Umbilical cord (tissue), 2 donors: ENCODE results near the gene MMP11. TPM values are rescaled to one million over a fixed set of nuclear protein-coding genes. Genes with fewer than 3 reads are reported as not detected.

Experiments
- DNase-seq: peaks from one replicate; pipeline ENCODE4 v3.0.0-alpha.2; 2015; ENCODE audit warnings: low spot score
- total RNA-seq: library from RNA; depleted of rRNA; stranded (reverse); fragments of >200 nt; gene quantifications from one replicate; pipeline ENCODE4 v1.2.3, GENCODE V29; 2014; ENCODE audit warnings: low replicate concordance; ENCODE audit not compliant: insufficient read depth

The MMP11 gene
- total RNA-seq, 1 donor from 2014 or later = 13.7 TPM

GRCh38 chr22:23780146-23780748 is 7.6 kb downstream of the MMP11 start:
- no peak for DNase-seq

- DNase-seq = no peak
Measured at GRCh38 chr22:23781065-23781464, 8.4 kb downstream of the MMP11 start.

- DNase-seq = peak; percentile 93
Measured at GRCh38 chr22:23781511-23782183, 9.0 kb downstream of the MMP11 start.

GRCh38 chr22:23782252-23782651 is 9.6 kb downstream of the MMP11 start:
- DNase-seq = no peak

- no peak for DNase-seq
Measured at GRCh38 chr22:23782703-23783102, 10.1 kb downstream of the MMP11 start.

GRCh38 chr22:23783265-23784150 is 10.9 kb downstream of the MMP11 start:
- DNase-seq = no peak

GRCh38 chr22:23784215-23784732 is 11.6 kb downstream of the MMP11 start:
- DNase-seq = no peak

- no peak for DNase-seq
Measured at GRCh38 chr22:23786261-23786710, 13.6 kb downstream of the MMP11 start.

- peak; percentile 95 for DNase-seq
Measured at GRCh38 chr22:23786752-23787599, 14.3 kb downstream of the MMP11 start, which contains the start of gene SMARCB1. SMARCB1 (plus strand) TSS chr22:23786966; CDS start chr22:23787170, 204 bp downstream.

- DNase-seq = no peak
Measured at GRCh38 chr22:23787600-23787896, 14.9 kb downstream of the MMP11 start.

- peak; percentile 53 for DNase-seq
Measured at GRCh38 chr22:23787910-23788309, 15.3 kb downstream of the MMP11 start.

- DNase-seq = no peak
Measured at GRCh38 chr22:23789121-23789520, 16.5 kb downstream of the MMP11 start.

GRCh38 chr22:23789638-23790037 is 17.0 kb downstream of the MMP11 start:
- DNase-seq = no peak

GRCh38 chr22:23790819-23791737 is 18.4 kb downstream of the MMP11 start:
- peak; percentile 97 for DNase-seq

GRCh38 chr22:23791738-23792645 is 19.3 kb downstream of the MMP11 start:
- DNase-seq = no peak

- no peak for DNase-seq
Measured at GRCh38 chr22:23793326-23793725, 20.7 kb downstream of the MMP11 start.

- DNase-seq = peak; percentile 94
Measured at GRCh38 chr22:23796461-23796860, 23.8 kb downstream of the MMP11 start.

GRCh38 chr22:23800297-23801237 is 27.9 kb downstream of the MMP11 start:
- no peak for DNase-seq
